ENCODE measurements around the gene GFI1B.
A peak's percentile ranks its signal among the peaks of the same experiment; 100 is the strongest.
"Not testable (repeated sequence)": the region's sequence is repeated elsewhere in the genome, so short reads cannot be mapped to it uniquely, and the experiment has no call there.

GFI1B gene

DNA sequence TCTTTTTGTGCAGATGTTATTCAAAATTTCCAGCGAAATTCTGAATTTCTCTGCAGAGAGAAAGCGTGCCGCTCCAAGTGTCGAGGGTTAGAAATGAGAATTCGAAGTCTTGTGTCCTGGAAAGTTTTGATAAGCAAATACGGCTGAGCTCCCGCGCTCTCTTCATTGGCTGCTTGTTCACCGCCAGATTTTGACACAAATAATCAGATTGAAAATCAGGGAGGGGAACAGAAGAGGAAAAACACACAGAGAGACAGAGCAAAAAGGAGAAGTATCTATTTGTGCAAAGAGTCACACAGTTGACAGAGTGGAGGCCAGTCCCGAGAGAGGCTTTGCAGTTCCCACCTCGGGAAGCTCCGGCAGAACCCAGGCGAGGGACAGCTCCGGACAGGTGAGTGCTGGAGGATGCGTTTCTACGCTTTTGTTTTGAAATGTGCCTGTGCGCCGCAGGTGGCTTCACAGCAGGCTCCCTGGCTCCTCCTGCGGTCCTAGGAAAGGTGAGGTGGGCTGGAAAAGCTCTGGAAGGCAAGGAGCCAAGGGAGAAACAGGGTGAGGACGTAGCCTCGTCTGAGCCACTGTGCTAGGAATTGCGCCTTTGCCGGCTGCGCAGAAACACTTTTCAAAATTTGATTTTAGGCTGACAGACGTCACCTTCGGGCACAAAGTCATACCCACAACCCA is at the start of gene GFI1B:
GFI1B (plus strand) TSS at position 244 of the 681 bp plus-strand sequence. CDS start 7,985 bp downstream, outside the sequence.
- no peak for DNase-seq

DNA sequence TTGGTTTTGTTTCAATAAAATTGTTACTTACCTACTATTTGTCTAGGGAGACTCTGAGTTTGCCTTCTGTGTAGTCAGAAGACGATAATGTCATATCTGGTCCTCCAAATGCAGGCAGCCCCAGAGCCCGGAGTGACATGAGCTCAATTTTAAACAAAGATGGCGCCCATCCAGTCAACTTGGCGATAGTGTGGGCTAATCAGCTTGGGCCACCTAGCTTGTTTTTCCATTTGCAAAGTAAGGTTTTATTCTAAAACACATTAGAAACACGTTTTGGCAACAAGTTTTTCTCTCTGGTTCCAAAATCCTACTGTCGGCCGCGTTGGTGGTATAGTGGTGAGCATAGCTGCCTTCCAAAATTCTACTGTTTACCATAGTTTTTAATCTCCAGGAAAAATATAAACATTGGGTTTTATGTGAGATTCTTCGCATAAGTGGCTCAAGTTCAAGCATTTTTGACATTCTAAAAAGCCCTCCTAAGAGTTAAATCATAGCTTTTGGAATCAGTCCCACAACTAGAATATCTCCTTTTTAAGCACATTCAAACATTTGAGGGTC is 47.2 kb upstream of the GFI1B start:
- DNase-seq = no peak

DNA sequence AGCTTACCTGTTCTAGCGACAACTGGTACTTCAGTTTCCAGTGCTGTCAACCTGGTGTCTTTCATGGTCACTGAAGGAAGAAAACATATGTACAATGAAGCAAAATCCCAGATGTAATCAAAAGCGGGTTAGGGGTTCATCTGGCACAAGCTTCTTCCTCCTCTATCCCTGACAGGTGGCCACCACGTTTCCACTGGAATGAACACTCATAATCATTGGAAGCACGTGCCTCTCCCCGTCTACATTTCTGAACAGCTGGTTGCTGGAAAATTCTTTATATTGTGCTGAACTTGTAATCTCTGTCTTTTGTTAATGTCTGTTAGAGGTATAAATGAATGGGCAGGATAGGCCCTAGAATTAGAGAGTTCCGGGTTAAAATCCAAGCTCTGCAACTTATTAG is 43.5 kb upstream of the GFI1B start:
- no peak for DNase-seq

DNA sequence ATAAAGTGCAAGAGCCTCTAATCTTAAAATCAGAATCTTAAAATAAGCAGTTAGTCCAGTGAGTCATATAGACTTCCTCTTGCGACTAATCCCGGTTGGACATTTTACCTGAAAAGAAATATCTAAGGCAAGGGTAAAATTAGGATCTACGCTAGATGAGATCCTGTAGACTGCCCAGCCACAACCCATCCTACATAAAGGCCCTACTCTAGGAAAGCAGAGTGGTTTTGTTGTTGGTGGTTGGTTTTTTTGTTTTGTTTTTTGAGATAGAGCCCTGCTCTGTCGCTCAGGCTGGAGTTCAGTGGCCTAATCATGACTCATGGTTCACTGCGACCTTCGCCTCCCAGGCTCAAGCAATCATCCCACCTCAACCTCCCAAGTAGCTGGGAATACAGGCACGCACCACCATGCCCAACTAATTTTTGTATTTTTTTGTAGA is 41.0 kb upstream of the GFI1B start:
- no peak for DNase-seq

DNA sequence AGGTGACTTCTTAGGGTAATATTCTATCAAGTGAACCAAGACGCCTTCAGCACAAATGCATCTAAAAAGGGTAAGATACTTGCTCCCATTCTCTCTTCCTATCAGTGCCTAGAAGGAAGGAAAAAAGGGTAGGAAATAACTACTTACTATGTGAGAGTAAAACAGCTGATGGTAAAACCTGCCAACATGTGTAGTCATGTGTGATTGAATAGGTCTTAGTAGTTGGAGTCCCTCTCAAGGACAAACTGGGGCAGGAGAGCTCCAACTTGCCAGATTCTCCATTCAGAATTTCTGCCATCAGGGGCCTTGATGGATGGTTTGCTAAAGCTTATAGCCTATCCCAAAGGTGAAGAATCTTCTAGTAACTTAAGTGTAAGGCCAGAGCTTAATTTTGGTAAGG is 39.3 kb upstream of the GFI1B start:
- no peak for DNase-seq

DNA sequence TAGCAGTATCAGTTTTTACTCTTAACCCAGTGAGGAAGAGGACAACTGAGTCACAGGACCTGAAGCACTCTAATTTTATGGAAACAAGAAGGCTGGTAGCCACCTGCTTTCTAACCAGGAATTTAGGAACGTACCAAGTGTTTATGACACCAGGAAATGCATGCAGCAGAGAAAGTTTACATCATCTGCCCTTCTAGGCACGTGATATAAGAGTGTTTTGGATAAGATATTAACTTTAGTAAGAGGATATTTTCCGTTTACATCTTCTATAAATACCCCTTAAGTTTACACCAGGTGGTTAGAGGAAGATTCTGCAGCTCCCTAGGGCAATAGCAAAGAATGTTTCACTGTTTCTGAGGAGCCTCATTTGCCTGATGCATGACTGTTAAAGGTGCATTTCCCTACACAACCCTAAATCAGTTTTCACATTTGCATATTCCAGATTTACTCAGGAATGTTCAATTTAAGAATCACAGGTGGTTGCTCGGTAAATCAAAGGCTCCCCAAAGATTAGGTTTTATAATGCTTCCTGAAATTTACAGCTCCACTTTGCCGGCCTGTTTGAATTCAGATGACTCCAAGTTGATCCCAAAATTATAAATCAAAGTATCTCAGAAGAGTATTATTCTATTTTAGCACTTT is 35.8 kb upstream of the GFI1B start:
- no peak for DNase-seq

DNA sequence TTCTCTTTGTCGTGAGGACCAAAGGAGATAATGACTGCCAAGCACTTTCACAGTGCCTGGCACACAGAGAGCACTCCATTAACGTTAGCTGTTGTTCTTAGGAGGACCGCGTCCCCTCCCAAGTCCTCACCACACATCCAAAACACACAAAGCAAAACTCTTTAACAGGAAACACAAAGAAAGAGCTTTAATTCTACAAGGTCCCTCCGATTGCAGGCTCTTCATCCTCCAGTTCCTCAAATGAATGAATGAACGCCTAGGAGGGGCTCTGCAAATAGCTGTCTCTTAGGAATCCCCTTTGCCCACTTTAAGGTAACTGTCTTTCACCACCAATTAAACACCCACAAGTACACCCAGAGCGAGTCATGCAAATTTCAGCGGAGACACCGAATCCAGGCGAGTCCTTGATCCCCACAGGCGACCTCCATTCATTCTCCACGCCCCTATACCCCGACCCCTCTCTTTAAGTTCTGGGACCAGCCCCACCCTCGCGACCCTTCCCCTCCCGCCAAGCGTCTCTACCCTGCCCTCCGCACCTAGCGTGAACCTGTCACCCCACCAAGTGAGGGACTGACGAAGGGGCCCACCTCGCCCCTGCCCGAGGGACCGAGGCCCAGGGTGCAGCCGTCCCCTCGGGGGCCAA is 34.7 kb upstream of the GFI1B start:
- DNase-seq = no peak

DNA sequence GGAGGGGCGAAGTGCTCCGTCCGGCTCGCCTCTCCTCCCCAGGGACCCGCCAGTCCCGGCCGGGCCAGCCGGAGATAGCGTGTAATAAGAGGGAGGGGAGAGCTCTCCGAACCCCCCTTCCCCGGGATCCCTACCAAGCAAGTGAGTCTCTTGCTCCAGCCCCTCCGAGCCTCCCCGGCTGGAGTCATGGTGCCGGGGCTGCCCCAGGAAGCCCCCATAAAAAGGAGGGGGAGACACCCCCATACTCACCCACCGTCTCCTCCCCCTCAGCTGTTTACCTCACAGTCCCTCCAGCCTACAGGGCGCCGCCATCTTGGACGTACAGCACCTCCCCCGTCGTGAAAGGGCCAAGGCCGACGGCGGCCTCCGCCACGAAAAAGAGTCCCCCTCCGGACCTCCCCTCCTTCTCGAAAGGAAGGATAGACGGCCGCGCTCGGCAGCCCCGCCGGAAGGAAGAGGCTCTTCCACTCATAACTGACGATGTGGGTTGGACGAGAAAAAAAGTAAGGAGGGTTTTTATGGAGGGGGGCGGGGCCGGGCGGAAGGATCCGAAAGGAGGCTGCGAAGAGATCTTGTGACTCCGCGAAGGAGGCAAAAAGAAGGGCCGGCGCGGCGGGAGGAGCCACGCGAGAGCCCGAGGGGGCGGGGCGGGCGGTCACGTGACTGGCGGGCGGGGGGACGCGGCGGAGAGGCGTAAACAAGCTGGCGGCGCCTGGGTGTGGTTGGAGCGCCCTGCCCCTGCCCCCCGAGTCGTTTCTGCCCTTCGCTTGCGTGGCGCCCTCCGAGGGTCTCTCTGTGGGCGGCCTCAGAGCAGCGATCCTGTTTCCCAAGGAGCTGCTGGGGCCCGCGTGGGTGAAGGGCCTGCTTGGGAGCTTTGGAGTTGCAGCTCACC is 34.0 kb upstream of the GFI1B start, which contains the start of gene TSC1:
TSC1 (minus strand) TSS at position 323 of the 892 bp plus-strand sequence. CDS start 15,744 bp downstream, outside the sequence.
- peak; percentile 95 for DNase-seq

DNA sequence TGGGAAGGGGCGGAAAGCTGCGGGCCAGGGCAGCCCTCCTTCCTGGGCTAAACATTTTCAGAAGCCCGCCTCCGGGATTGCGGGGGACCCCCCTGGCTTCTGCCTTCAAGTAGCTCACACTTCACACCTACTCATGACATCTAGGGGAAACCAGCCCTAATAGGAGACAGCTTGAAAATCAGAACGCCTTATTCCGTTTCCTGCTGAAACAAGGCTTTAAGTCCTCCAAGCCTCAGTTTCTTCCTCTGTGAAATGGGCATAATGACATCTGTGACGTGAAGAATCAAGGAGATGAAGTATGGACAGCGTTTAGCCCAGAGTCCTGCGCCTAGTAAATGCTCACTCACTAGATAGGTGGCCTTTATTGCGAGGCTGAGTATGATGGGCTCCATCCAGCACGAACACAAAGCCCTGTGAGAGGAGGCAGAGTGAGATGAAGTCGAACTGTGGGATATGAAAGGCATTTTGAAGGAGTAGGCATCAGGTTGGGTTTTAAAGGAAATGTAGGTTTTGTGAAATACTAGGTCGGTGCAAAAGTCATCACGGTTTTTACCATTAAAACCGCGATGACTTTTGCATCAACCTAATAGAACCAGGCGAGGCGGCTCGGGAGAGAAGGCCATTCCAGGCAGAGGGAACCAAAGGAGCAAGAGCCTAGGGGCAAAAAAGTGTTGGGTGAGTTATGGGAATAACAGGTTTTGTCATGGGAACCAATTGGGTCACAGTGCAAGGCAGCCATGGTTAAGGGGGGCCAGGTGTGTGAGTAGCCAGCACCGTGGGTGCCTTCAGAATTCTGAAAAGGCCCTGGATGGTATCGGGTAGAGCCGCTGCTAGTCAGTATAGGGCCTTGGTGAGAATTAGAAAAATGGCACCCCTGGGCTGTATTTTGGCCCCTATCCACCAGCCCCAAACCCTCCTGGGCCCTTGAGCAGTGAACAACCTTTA is 33.0 kb upstream of the GFI1B start:
- DNase-seq = no peak

DNA sequence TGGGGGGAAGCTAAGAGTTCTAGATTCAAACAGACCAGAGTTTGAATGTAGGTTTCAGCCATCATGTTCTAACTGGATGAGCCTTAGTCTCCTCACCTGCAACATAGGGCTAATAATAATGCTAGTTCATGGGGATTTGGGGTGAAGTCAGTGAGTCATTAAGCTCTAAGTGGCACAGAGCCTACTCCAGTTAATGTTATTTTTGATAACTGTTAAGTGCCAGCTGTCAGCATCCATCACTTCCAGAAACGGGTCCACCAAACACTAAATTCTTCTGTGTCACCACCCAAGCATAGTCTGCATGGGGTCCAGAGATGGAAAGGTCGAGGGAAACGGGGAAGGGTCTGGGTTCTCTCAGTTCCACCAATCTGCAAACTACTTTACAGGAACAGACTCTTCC is 32.3 kb upstream of the GFI1B start:
- DNase-seq = no peak

DNA sequence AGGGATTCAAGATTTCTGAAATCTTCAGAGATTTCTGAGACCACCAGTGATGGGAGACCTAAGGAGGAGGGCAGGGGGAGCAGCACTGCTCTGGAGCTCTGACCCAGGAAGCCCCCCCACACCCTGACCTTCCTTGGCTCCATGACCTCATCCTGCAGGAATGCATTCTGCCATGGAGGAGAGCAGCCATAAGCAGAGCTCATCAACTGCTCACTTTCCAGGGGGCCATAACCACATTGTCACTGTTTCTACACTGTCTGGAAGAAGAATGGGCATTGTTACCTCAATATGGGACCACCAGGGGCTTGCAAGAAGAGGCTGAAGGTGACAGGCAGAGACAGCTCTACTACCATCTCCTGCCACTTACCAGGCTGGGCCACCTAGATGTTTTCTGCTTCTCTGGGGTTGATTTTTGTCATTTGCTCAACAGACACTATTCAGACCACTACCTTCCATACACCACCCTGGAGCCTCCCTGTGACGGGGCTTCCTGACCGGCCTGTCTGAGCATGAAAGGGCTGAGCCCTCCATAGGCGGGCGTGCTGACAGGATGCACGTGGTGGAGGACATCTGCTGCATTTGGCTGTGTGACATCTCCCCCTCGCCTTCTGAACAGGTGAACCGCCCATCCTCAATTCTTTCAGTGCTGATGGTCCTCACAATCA is 31.7 kb upstream of the GFI1B start:
- no peak for DNase-seq

DNA sequence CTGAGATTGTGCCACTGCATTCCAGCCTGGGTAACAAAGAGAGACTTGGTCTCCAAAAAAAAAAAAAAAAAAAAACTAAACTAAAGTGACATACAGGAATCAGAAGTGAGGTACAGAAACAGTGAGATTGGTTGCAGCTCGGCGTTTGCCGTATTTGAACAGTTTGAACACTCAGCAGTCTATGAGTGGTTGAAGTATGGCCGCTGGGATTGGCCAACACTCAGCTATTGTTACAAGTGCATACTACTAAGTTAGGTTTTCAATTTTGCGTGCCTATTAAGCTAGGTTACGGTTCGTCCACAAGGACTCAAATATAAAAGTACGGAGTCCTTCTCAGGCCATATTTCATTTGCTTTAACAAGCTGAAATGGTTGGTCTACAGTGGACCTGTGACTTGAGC is 30.7 kb upstream of the GFI1B start:
- DNase-seq = no peak

DNA sequence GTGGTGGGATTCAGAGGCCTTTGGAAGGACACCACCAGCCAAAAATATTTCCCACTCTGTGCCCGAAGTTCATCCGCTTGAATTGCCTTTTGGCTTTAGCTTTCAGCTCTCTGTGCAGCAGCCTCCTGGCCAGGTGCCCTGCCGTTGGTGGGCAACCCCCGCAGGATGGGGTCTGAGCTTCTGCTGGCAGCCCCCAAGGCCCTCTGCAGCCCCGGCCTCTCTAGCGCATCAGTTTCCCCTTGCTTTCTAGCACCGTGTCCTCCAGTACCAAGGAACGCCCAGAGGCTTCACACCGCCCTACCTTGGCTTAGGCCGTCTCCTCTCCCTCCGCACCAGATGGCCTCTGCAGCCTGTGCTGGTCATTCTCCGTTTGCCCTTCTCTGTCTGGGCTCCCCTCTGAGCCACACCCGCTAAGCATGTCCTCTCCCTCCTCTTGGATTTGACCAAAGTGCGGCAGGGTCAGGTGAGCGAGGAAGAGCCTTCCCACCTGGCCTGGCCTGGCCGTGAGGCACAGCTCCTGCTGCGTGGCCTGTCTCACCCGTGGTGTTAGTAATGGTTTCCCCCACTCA is 29.9 kb upstream of the GFI1B start:
- no peak for DNase-seq

DNA sequence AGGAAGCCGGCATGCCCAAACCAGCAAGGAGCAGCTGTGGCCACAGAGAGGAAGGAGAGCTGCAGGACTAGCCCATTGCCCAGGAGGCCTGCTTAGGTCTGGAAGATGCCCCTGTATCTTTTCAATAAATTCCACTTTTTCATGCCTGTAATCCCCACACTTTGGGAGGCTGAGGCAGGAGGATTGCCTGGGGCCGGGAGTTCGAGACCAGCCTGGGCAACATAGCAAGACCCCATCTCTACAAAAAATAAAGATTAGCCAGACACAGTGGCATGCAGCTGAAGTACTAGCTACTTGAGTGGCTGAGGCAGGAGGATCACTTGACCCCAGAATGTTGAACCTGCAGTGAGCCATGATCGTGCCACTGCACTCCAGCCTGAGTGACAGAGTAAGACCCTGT is 28.8 kb upstream of the GFI1B start:
- no peak for DNase-seq

DNA sequence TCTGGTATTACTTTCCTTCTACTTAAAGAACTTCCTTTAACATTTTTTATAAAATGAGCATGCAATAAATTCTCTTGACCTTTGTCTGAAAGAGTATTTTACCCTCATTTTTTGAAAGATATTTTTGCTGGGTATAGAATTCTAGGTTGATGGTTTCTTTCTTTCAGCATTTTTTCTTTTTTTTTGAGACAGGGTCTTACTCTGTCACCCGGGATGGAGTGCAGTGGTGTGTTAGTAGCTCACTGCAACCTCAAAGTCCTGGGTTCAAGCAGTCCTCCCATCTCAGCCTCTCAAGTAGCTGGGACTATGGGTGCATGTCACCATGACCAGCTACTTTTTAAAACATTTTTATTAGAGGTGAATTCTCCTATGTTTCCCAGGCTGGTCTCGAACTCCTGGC is 23.4 kb upstream of the GFI1B start:
- no peak for DNase-seq

DNA sequence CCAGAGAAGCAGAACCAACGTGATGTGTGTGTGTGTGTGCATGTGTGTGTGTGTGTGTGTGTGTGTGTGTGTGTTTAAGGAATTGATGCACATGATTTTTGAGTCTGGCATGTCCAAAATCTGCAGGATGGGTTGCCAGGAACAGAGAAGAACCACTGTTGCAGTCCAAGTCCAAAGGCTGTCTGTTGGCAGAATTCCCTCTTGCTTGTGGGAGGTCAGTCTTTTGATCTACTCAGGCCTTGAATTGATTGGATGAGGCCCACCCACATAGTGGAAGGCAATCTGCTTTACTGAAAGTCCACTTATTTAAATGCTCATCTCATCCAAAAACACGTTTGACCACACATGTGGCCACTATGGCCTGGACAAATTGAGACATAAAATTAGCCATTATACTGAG is 22.7 kb upstream of the GFI1B start:
- DNase-seq = no peak

DNA sequence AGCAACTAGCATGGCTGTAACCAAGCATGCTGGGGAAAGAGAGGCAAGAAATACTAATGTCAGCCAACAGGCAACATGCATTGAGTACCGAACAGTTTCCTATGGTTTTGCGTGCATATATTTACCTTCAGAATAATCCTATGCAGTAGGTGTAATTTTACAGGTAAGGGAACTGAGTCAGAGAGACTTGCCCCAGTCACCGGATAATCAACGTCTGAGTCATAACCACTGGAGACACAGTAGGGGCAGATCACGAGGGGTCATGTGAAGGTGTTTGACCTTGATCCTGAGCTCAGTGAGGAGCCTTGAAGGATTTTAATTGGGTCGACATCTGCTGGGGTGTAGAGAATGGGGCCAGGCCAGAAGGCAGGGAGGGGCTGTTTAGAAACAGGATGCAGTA is 20.7 kb upstream of the GFI1B start:
- DNase-seq = no peak

DNA sequence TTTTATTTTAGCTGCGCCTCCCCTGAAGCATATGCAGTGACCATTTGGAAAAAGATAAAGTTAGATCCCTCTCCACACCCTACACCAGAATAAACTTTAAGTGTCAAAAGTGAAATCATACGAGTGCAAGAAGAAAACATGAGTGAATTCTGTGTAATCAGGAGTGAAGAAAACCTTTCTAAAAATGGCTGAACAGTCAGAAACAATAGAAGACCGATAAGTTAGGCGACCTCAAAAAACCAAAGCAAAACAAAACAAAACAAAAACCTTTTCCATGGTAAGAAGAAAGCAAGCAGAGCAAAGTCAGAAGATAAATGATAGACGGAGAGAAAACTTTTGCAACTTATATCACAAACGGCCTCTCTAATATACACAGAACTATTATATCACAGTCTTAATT is 17.5 kb upstream of the GFI1B start:
- no peak for DNase-seq

DNA sequence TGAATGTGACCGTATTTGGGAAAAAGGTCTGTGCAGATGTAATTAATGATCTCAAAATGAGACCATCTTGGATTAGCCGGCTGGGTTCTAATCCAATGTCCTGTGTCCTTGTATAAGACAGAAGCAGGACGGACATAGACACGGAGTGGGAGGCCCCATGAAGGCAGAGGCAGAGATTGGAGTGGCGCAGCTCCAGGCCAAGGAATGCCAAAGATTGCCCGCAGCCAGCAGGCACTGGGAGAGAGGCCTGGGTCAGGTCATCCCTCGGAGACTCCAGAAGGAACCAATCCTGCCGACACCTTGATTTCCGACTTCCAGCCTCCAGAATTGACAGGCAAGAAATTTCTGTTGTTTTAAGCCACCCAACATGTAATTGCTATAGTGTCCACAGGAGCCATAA is 13.0 kb upstream of the GFI1B start:
- DNase-seq = no peak

DNA sequence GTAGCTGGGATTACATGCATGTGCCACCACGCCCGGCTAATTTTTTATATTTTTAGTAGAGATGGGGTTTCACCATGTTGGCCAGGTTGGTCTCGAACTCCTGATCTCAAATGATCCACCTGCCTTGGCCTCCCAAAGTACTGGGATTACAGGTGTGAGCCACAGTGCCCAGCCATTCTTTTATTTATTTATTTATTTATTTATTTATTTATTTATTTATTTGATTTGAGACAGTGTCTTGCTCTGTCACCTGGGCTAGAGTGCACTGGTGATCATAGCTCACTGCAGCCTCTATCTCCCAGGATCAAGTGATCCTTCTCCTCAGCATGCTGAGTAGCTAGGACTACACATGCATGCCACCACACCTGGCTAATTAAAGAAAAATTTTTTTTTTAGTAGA is 10.6 kb upstream of the GFI1B start:
- not testable (repeated sequence) for DNase-seq

DNA sequence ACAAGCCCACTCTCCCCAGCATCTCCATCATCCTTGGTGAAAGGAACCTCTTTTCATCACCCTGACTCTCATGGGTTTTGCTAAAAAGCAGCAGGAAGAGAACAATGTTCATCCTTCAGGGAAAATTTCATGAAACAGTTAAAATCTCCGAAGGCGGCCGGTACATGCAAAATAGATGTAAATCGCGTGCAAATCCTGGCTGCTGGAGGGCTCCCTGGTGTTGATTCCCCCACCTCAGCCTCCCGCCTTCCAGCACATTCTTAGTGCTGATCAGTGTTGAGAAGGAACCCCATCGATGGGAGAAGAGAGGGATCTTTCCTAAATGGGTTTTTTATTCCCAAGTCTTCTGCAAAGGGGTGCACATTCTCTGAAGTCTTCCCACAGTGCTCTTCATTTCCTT is 8.7 kb upstream of the GFI1B start:
- DNase-seq = no peak
